ENCODE data around the gene OOSP4B. TPM values are rescaled to one million over a fixed set of nuclear protein-coding genes. Genes with fewer than 3 reads are reported as not detected.

OOSP4B gene
- total and polyA plus RNA-seq, 2 donors (not counting 1 experiment from before 2014, with no cell fraction given) = not detected

DNA sequence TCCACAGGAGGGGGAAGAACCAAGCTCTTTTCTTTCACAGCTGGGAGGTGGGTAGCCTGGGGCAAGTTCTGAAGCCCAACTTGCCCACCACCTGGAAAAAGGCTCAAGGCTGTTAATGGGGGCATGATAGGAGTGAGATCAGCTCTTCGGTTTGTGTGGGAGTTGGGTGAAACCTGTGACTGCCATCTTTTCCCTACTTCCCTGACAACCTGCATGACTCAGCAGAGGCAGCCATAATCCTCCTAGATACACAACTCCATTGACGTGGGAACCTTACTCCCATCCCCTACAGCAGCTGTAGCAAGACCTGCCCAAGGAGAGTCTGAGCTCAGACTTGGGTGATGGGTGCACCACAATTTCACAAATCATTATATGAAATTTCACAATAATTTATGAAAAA lies 13.3 kb upstream of the OOSP4B start:
- ATAC-seq (ENCODE audit: low read depth) = no peak
- no peak for TF ChIP-seq CTCF (IDR thresholded peaks at IDR 0.05)
- TF ChIP-seq EZH2 (IDR thresholded peaks at IDR 0.05; ENCODE audit: borderline replicate concordance, insufficient read depth, low read depth, low read length, poor library complexity, severe bottlenecking) = no peak
- no peaks in the 10 kb centered on the region for H4K20me1 ChIP-seq (ENCODE audit: control insufficient read depth, insufficient read depth, low read length, poor library complexity, severe bottlenecking)
- H3K4me1 Mint-ChIP-seq = no peaks in the 10 kb centered on the region
- no peaks in the 10 kb centered on the region for H3K79me2 ChIP-seq (ENCODE audit: control insufficient read depth, insufficient read depth, low read length)
- intact Hi-C loops (cut with micrococcal nuclease) = no loop called here
- no peak overlapping the region for H3K27ac Mint-ChIP-seq
- no peak for DNase-seq
- no peak overlapping the region for H3K9ac ChIP-seq (ENCODE audit: low read length)
- H3K27me3 Mint-ChIP-seq = peaks cover 10% of the 10 kb centered on the region
- H3K4me3 Mint-ChIP-seq = no peak overlapping the region
- H3K9me3 Mint-ChIP-seq (ENCODE audit: insufficient read depth) = no peaks in the 10 kb centered on the region
- H3K4me1 ChIP-seq (ENCODE audit: control insufficient read depth in 2 of 2, insufficient read depth in 2 of 2, low read length in 2 of 2) = no peaks in the 10 kb centered on the region
- H2AFZ ChIP-seq (ENCODE audit: insufficient read depth, low read depth, low read length, poor library complexity, severe bottlenecking) = no peak overlapping the region
- no peak overlapping the region for H3K4me2 ChIP-seq (replicated peaks; ENCODE audit: low read depth, low read length, poor library complexity, severe bottlenecking)
- no peaks in the 10 kb centered on the region for H3K9me3 ChIP-seq (ENCODE audit: control extremely low read depth in 1 of 3, control insufficient read depth in 2 of 3, insufficient read depth in 1 of 3, low read length in 2 of 3)
- WGBS (ENCODE audit: insufficient coverage) = 71% methylated on average over 1 of the region's 2 CpGs
- H3K4me3 ChIP-seq (ENCODE audit: control extremely low read depth in 1 of 5, extremely low read depth in 1 of 5, insufficient read depth in 1 of 5, low read depth in 2 of 5, low read length in 4 of 5) = no peak overlapping the region
- POLR2A ChIA-PET = no interaction called here
- H3K36me3 ChIP-seq (replicated peaks in 1 of 2; ENCODE audit: control extremely low read depth in 1 of 2, control insufficient read depth in 1 of 2, extremely low read depth in 1 of 2, insufficient read depth in 2 of 2, low read length in 1 of 2) = no peaks in the 10 kb centered on the region
- no peak overlapping the region for H3K27ac ChIP-seq (ENCODE audit: low read length in 2 of 2)
- no peaks in the 10 kb centered on the region for H3K27me3 ChIP-seq (replicated peaks in 1 of 4; ENCODE audit: control extremely low read depth in 1 of 4, control insufficient read depth in 3 of 4, insufficient read depth in 4 of 4, low read length in 3 of 4)
- CTCF ChIA-PET = no interaction called here

- Histone ChIP-seq H3K4me3 (ENCODE audit: control extremely low read depth in 1 of 5, extremely low read depth in 1 of 5, insufficient read depth in 1 of 5, low read depth in 2 of 5, low read length in 4 of 5) (no peak overlapping the region), H3K9me3 (ENCODE audit: control extremely low read depth in 1 of 3, control insufficient read depth in 2 of 3, insufficient read depth in 1 of 3, low read length in 2 of 3) (no peaks in the 10 kb centered on the region), H2AFZ (ENCODE audit: insufficient read depth, low read depth, low read length, poor library complexity, severe bottlenecking) (no peak overlapping the region), H3K79me2 (ENCODE audit: control insufficient read depth, insufficient read depth, low read length) (no peaks in the 10 kb centered on the region), H3K9ac (ENCODE audit: low read length) (no peak overlapping the region), H4K20me1 (ENCODE audit: control insufficient read depth, insufficient read depth, low read length, poor library complexity, severe bottlenecking) (no peaks in the 10 kb centered on the region), H3K4me2 (replicated peaks; ENCODE audit: low read depth, low read length, poor library complexity, severe bottlenecking) (no peak overlapping the region), H3K36me3 (replicated peaks in 1 of 2; ENCODE audit: control extremely low read depth in 1 of 2, control insufficient read depth in 1 of 2, extremely low read depth in 1 of 2, insufficient read depth in 2 of 2, low read length in 1 of 2) (no peaks in the 10 kb centered on the region), H3K4me1 (ENCODE audit: control insufficient read depth in 2 of 2, insufficient read depth in 2 of 2, low read length in 2 of 2) (no peaks in the 10 kb centered on the region), H3K27ac (ENCODE audit: low read length in 2 of 2) (no peak overlapping the region), H3K27me3 (replicated peaks in 1 of 4; ENCODE audit: control extremely low read depth in 1 of 4, control insufficient read depth in 3 of 4, insufficient read depth in 4 of 4, low read length in 3 of 4) (no peaks in the 10 kb centered on the region)
- H3K9me3 Mint-ChIP-seq (ENCODE audit: insufficient read depth) = no peaks in the 10 kb centered on the region
- ChIA-PET POLR2A (no interaction called here), CTCF (no interaction called here)
- intact Hi-C loops (cut with micrococcal nuclease) = no loop called here
- no peak overlapping the region for H3K4me3 Mint-ChIP-seq
- DNase-seq = no peak
- no peak overlapping the region for H3K27ac Mint-ChIP-seq
- H3K4me1 Mint-ChIP-seq = no peaks in the 10 kb centered on the region
- no peak for TF ChIP-seq EZH2 (IDR thresholded peaks at IDR 0.05; ENCODE audit: borderline replicate concordance, insufficient read depth, low read depth, low read length, poor library complexity, severe bottlenecking)
- TF ChIP-seq CTCF (IDR thresholded peaks at IDR 0.05) = no peak
- ATAC-seq (ENCODE audit: low read depth) = no peak
- peaks cover 21% of the 10 kb centered on the region for H3K27me3 Mint-ChIP-seq
- WGBS (ENCODE audit: insufficient coverage) = no CpG with 5 or more reads among the region's 1 CpG
Measured at GRCh38 chr11:60005360-60005759, 11.6 kb upstream of the OOSP4B start.

Measured in B cell (primary cell).